Liver (tissue), 9 donors: Measurements from ENCODE around the gene SLC25A42. TPM values are rescaled to one million over a fixed set of nuclear protein-coding genes. Genes with fewer than 3 reads are reported as not detected.
A peak's percentile ranks its signal among the peaks of the same experiment; 100 is the strongest.

Source experiments
- DNase-seq: peaks from one replicate; pipeline ENCODE4 v3.0.0-alpha.2; 2017; ENCODE audit warnings: low spot score
- H3K27ac ChIP-seq, 2 donors: one replicate each; pipeline ENCODE4 v1.7.0; 2013; ENCODE audit warnings: inconsistent platforms in 2 of 2, low read length in 2 of 2, control low read depth in 1 of 2, low read depth in 1 of 2, mild to moderate bottlenecking in 1 of 2
- H3K27me3 ChIP-seq, 4 donors: one replicate each; pipeline versions ENCODE4 v1.6.1 to v1.7.0; 2013; ENCODE audit warnings: low read length in 3 of 4, inconsistent platforms in 1 of 4, mild to moderate bottlenecking in 1 of 4, moderate library complexity in 1 of 4; ENCODE audit not compliant: control insufficient read depth in 4 of 4, insufficient read depth in 4 of 4
- H3K36me3 ChIP-seq, 4 donors: one replicate each; pipeline versions ENCODE4 v1.6.1 to v1.7.0; 2013; ENCODE audit warnings: low read length in 3 of 4, mild to moderate bottlenecking in 3 of 4, low read depth in 1 of 4, moderate library complexity in 1 of 4; ENCODE audit not compliant: control insufficient read depth in 4 of 4, insufficient read depth in 3 of 4
- H3K4me1 ChIP-seq, 4 donors: one replicate each; pipeline versions ENCODE4 v1.6.1 to v1.7.0; 2013; ENCODE audit warnings: low read length in 3 of 4, mild to moderate bottlenecking in 3 of 4, moderate library complexity in 1 of 4; ENCODE audit not compliant: control insufficient read depth in 4 of 4, insufficient read depth in 4 of 4
- H3K4me3 ChIP-seq, 3 donors: one replicate each; pipeline versions ENCODE4 v1.6.1 to v1.7.0; 2013; ENCODE audit warnings: low read length in 3 of 3, control low read depth in 1 of 3, low read depth in 1 of 3, mild to moderate bottlenecking in 1 of 3
- H3K9ac ChIP-seq, 2 donors: one replicate each; pipeline ENCODE4 v1.7.0; 2013; ENCODE audit warnings: low read length in 2 of 2, mild to moderate bottlenecking in 2 of 2, moderate library complexity in 2 of 2, control low read depth in 1 of 2, low read depth in 1 of 2
- H3K9me3 ChIP-seq, 4 donors: one replicate each; pipeline versions ENCODE4 v1.6.1 to v1.7.0; 2013; ENCODE audit warnings: low read length in 3 of 4; ENCODE audit not compliant: control insufficient read depth in 4 of 4
- ATF3 ChIP-seq: IDR thresholded peaks from 2 replicates; pipeline ENCODE4 v1.6.1; 2016; ENCODE audit warnings: antibody characterized with exemption
- EGR1 ChIP-seq, 2 donors: IDR thresholded peaks; 2 replicates each; pipeline ENCODE4 v1.6.1; 2016 to 2018; ENCODE audit warnings: antibody characterized with exemption in 2 of 2, low read depth in 2 of 2
- FOXA1 ChIP-seq: IDR thresholded peaks from 2 replicates; pipeline ENCODE4 v1.6.1; 2016; ENCODE audit warnings: antibody characterized with exemption
- GABPA ChIP-seq, 2 donors: IDR thresholded peaks in 1 of 2; conservative IDR thresholded peaks in 1 of 2; 2 replicates each; pipeline ENCODE4 v1.6.1; 2016; ENCODE audit warnings: antibody characterized with exemption in 2 of 2, mild to moderate bottlenecking in 1 of 2, moderate library complexity in 1 of 2
- HNF4A ChIP-seq, 2 donors: conservative IDR thresholded peaks; 2 replicates each; pipeline ENCODE4 v1.6.1; 2016; ENCODE audit warnings: antibody characterized with exemption in 2 of 2, mild to moderate bottlenecking in 2 of 2
- HNF4G ChIP-seq: IDR thresholded peaks from 2 replicates; pipeline ENCODE4 v1.6.1; 2016; ENCODE audit warnings: antibody characterized with exemption
- JUND ChIP-seq, 2 donors: IDR thresholded peaks; 2 replicates each; pipeline ENCODE4 v1.6.1; 2016; ENCODE audit warnings: antibody characterized with exemption in 2 of 2
- MAX ChIP-seq: IDR thresholded peaks from 2 replicates; pipeline ENCODE4 v1.6.1; 2016; ENCODE audit warnings: antibody characterized with exemption
- NR2F2 ChIP-seq: IDR thresholded peaks from 2 replicates; pipeline ENCODE4 v1.6.1; 2016; ENCODE audit warnings: antibody characterized with exemption
- RAD21 ChIP-seq, 2 donors: IDR thresholded peaks; 2 replicates each; pipeline ENCODE4 v1.6.1; 2016; ENCODE audit warnings: antibody characterized with exemption in 2 of 2, mild to moderate bottlenecking in 2 of 2
- RXRA ChIP-seq, 2 donors: IDR thresholded peaks; 2 replicates each; pipeline ENCODE4 v1.6.1; 2017 to 2018; ENCODE audit warnings: antibody characterized with exemption in 2 of 2, mild to moderate bottlenecking in 1 of 2
- SP1 ChIP-seq: IDR thresholded peaks from 2 replicates; pipeline ENCODE4 v1.6.1; 2018; ENCODE audit warnings: antibody characterized with exemption, mild to moderate bottlenecking
- TAF1 ChIP-seq: conservative IDR thresholded peaks from 2 replicates; pipeline ENCODE4 v1.6.1; 2016; ENCODE audit warnings: antibody characterized with exemption, mild to moderate bottlenecking
- YY1 ChIP-seq: IDR thresholded peaks from 2 replicates; pipeline ENCODE4 v1.6.1; 2016; ENCODE audit warnings: antibody characterized with exemption, mild to moderate bottlenecking
- WGBS: extraction: QIAGEN DNeasy Blood & Tissue Kit; methylation state at CpG from one replicate; pipeline ENCODE4 v1.1.7; 2013; 5-methylcytosine and 5-hydroxymethylcytosine counted together
- polyA plus RNA-seq, 2 donors: library from polyadenylated mRNA; stranded (reverse) in 1 of 2; unstranded in 1 of 2; fragments of 200-250 nt in 1 of 2; fragments of >200 nt in 1 of 2; fragmentation: Nextera tagmentation in 1 of 2; extraction: Ambion mirVana in 1 of 2; gene quantifications; one replicate each; pipeline versions ENCODE4 v1.2.1 to v1.2.3, GENCODE V29; 2013 to 2015
- total RNA-seq, 2 donors: library from RNA; depleted of rRNA; stranded (reverse); fragments of >200 nt; gene quantifications; one replicate each; pipeline ENCODE4 v1.2.3, GENCODE V29; 2014
- TF ChIP-seq, protein P1 (sequence below): fragments of 150-350 bp; IDR thresholded peaks from 2 replicates; pipeline ENCODE4 v1.5.1; 2017; ENCODE audit warnings: improper control_type of control experiment, low read depth, low read length; ENCODE audit not compliant: missing input control
- TF ChIP-seq, protein P2 (sequence below): IDR thresholded peaks from 2 replicates; pipeline ENCODE4 v1.6.1; 2016; ENCODE audit warnings: antibody characterized with exemption
- donor health status: healthy.
- donor health status: healthy.
- donor health status: healthy.
- donor health status: healthy.
- donor health status: healthy.

Gene SLC25A42
- total and polyA plus RNA-seq, 4 donors, result 24.7 to 89.6 (median 60.2) TPM

DNA sequence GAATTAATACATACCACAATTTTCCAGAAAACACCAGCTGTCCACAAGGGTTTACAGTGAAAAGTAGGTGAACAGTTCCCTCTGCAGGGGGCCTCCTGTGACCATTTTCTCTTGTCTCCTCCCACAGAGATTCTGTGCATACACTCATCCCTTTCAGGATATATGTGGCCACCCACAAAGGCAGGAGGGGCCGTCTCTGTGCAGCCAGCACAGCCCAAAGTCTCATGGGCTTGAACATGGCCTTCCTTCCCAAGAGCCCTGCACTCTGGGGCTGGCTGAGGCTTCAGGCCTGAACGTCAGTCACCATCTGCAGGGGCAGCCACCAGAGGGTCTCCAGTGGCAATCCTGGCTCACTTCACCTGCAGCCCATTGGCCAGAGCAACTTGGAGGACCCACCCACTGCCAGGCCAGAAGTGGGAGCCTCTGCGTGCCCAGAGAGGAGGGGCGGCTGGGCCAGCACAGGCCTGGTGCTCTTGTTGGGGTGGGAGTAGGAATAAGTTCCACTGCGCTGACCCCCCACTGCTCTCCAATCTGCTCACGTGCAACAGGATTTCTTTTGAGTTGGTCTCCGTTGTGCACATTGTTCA lies 49.3 kb downstream of the SLC25A42 start:
- Histone ChIP-seq H3K36me3 (peaks cover 0 to 3% (median 0%) of the 10 kb centered on the region in 4 donors), H3K27me3 (no peaks in the 10 kb centered on the region), H3K4me3 (no peak overlapping the region), H3K9me3 (no peaks in the 10 kb centered on the region), H3K9ac (no peak overlapping the region), H3K27ac (no peak overlapping the region), H3K4me1 (peaks cover 2 to 30% (median 19%) of the 10 kb centered on the region in 4 donors)
- TF ChIP-seq RAD21 (IDR thresholded peaks at IDR 0.05), result peak; percentile 21 to 27
- no peak for TF ChIP-seq JUND (IDR thresholded peaks at IDR 0.05)
- WGBS, result 77% methylated on average over 7 of the region's 7 CpGs
- no peak for DNase-seq

- WGBS, result 74% methylated on average over 9 of the region's 9 CpGs
- H3K9me3 ChIP-seq, result no peaks in the 10 kb centered on the region
- H3K36me3 ChIP-seq, result peaks cover 0 to 11% (median 1%) of the 10 kb centered on the region in 4 donors
- H3K27ac ChIP-seq, result no peak overlapping the region
- DNase-seq, result peak; percentile 77
- no peaks in the 10 kb centered on the region for H3K27me3 ChIP-seq
- H3K4me1 ChIP-seq, result peaks cover 0 to 26% (median 15%) of the 10 kb centered on the region in 4 donors
- no peak overlapping the region for H3K9ac ChIP-seq
- no peak for TF ChIP-seq RXRA (IDR thresholded peaks at IDR 0.05)
- TF ChIP-seq, protein P1, sequence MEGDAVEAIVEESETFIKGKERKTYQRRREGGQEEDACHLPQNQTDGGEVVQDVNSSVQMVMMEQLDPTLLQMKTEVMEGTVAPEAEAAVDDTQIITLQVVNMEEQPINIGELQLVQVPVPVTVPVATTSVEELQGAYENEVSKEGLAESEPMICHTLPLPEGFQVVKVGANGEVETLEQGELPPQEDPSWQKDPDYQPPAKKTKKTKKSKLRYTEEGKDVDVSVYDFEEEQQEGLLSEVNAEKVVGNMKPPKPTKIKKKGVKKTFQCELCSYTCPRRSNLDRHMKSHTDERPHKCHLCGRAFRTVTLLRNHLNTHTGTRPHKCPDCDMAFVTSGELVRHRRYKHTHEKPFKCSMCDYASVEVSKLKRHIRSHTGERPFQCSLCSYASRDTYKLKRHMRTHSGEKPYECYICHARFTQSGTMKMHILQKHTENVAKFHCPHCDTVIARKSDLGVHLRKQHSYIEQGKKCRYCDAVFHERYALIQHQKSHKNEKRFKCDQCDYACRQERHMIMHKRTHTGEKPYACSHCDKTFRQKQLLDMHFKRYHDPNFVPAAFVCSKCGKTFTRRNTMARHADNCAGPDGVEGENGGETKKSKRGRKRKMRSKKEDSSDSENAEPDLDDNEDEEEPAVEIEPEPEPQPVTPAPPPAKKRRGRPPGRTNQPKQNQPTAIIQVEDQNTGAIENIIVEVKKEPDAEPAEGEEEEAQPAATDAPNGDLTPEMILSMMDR, result peak; percentile 54
- peak; percentile 72 to 75 for TF ChIP-seq RAD21 (IDR thresholded peaks at IDR 0.05)
- no peak overlapping the region for H3K4me3 ChIP-seq
Measured at GRCh38 chr19:19115954-19116353, 52.2 kb downstream of the SLC25A42 start.

- Histone ChIP-seq H3K9ac (no peak overlapping the region), H3K4me3 (no peak overlapping the region), H3K4me1 (peaks cover 0 to 3% (median 0%) of the 10 kb centered on the region in 4 donors), H3K9me3 (no peaks in the 10 kb centered on the region), H3K27me3 (no peaks in the 10 kb centered on the region), H3K36me3 (peaks cover 0 to 17% (median 2%) of the 10 kb centered on the region in 4 donors), H3K27ac (no peak overlapping the region)
- whole genome bisulfite sequencing, result 83% methylated on average over 39 of the region's 39 CpGs
- DNase-seq, result no peak
- TF ChIP-seq TAF1 (no peak), RAD21 (IDR thresholded peaks at IDR 0.05) (no peak), YY1 (no peak), ATF3 (no peak), SP1 (no peak), HNF4G (no peak), FOXA1 (no peak), NR2F2 (no peak), HNF4A (conservative IDR thresholded peaks at IDR 0.05) (no peak), EGR1 (IDR thresholded peaks at IDR 0.05; ENCODE audit: low read depth in 2 of 2) (no peak), JUND (IDR thresholded peaks at IDR 0.05) (no peak), GABPA (IDR thresholded peaks at IDR 0.05 in 1 of 2, conservative IDR thresholded peaks at IDR 0.05 in 1 of 2) (no peak), MAX (no peak)
- TF ChIP-seq, protein P2, sequence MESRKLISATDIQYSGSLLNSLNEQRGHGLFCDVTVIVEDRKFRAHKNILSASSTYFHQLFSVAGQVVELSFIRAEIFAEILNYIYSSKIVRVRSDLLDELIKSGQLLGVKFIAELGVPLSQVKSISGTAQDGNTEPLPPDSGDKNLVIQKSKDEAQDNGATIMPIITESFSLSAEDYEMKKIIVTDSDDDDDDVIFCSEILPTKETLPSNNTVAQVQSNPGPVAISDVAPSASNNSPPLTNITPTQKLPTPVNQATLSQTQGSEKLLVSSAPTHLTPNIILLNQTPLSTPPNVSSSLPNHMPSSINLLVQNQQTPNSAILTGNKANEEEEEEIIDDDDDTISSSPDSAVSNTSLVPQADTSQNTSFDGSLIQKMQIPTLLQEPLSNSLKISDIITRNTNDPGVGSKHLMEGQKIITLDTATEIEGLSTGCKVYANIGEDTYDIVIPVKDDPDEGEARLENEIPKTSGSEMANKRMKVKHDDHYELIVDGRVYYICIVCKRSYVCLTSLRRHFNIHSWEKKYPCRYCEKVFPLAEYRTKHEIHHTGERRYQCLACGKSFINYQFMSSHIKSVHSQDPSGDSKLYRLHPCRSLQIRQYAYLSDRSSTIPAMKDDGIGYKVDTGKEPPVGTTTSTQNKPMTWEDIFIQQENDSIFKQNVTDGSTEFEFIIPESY, result no peak
- TF ChIP-seq, protein P1, result no peak
Measured at GRCh38 chr19:19119325-19120237, 55.8 kb downstream of the SLC25A42 start.
